Measurements from ENCODE around the gene MAPK11.

The MAPK11 gene

GRCh38 chr22:50278461-50278860 is 8.3 kb upstream of the MAPK11 start:
- intact Hi-C loops (cut with DNase I; ENCODE audit: low total_unique reads), result no loop called here
- no peak for DNase-seq
- peaks cover 0 to 18% (median 0%) of the 10 kb centered on the region in 4 donors for H3K4me1 ChIP-seq

DNA sequence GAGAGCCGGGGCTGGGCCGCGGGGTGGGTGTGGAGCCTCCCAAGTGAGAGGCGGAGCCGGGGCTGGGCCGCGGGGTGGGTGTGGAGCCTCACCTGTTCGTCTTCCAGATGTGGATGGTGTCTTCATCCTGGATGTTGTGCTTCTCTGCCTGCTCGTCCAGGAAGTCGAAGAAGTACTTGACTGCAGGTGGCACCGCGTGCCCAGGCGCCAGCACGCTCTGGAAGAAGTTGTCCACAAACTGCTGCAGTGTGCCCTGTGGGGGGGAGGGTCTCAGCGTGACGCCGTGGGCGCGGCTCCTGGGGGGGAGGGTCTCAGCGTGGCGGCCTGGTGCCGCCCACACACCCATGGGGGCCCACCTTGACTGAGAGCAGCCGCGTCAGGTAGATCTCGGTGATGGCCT is 7.6 kb upstream of the MAPK11 start:
- intact Hi-C loops (cut with DNase I; ENCODE audit: low total_unique reads), result loop anchor here (2.0 kb wide), 1 partner anchor 49 kb away; the partner anchor contains the start of gene DENND6B
- peaks cover 74 to 85% (median 80%) of the 10 kb centered on the region in 3 donors for H3K36me3 ChIP-seq

More at GRCh38 chr22:50278461-50278860, 8.3 kb upstream of the MAPK11 start:
- Histone ChIP-seq H3K27me3 (no peaks in the 10 kb centered on the region), H3K27ac (no peak overlapping the region), H3K9me3 (no peaks in the 10 kb centered on the region), H3K4me3 (no peak overlapping the region), H3K36me3 (peaks cover 81 to 92% (median 87%) of the 10 kb centered on the region in 3 donors)
- no peak for TF ChIP-seq CTCF (IDR thresholded peaks at IDR 0.05)

DNA sequence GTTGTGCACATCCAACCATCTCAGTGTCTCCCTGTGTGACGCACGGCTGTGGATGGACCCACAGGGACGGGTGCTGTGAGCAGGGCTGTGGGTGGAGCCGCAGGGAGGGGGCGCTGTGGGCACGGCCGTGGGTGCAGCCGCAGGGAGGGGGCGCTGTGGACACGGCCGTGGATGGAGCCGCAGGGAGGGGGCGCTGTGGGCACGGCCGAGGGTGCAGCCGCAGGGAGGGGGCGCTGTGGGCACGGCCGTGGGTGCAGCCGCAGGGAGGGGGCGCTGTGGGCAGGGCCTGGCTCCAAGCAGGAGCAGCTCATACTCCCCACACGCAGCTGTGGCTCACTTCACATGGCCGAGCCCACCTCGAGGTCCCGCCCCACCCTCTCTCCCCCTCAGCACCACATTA is 6.0 kb upstream of the MAPK11 start:
- Histone ChIP-seq H3K9me3 (no peaks in the 10 kb centered on the region), H3K4me1 (peaks cover 0 to 12% (median 11%) of the 10 kb centered on the region in 4 donors), H3K4me3 (no peak overlapping the region), H3K36me3 (peaks cover 57 to 69% (median 64%) of the 10 kb centered on the region in 3 donors), H3K27ac (peak overlapping the region in 1 of 2 donors; percentile 45), H3K27me3 (peaks cover 4 to 16% of the 10 kb centered on the region in 2 donors)
- intact Hi-C loops (cut with DNase I; ENCODE audit: low total_unique reads), result loop anchor here (2.0 kb wide), 1 partner anchor 51 kb away; the partner anchor contains the start of gene DENND6B
- TF ChIP-seq CTCF (IDR thresholded peaks at IDR 0.05), result peak; percentile 14 to 59
- peak in 1 of 2 donors; percentile 84 for DNase-seq

More for the DNA sequence above, 7.6 kb upstream of the MAPK11 start:
- H3K27me3 ChIP-seq, result peaks cover 0 to 2% of the 10 kb centered on the region in 2 donors
- H3K4me1 ChIP-seq, result peaks cover 0 to 15% (median 0%) of the 10 kb centered on the region in 4 donors
- no peak for TF ChIP-seq CTCF (IDR thresholded peaks at IDR 0.05)
- DNase-seq, result no peak
- no peak overlapping the region for H3K27ac ChIP-seq
- no peak overlapping the region for H3K4me3 ChIP-seq
- no peaks in the 10 kb centered on the region for H3K9me3 ChIP-seq

- Histone ChIP-seq H3K4me3 (no peak overlapping the region), H3K36me3 (peaks cover 50 to 62% (median 57%) of the 10 kb centered on the region in 3 donors), H3K27ac (peak overlapping the region in 1 of 2 donors; percentile 20), H3K27me3 (peaks cover 4 to 17% of the 10 kb centered on the region in 2 donors), H3K4me1 (peaks cover 0 to 19% (median 18%) of the 10 kb centered on the region in 4 donors), H3K9me3 (no peaks in the 10 kb centered on the region)
- intact Hi-C loops (cut with DNase I; ENCODE audit: low total_unique reads), result loop anchor here (2.0 kb wide), 1 partner anchor 51 kb away; the partner anchor contains the start of gene DENND6B
- DNase-seq, result no peak
- TF ChIP-seq CTCF (IDR thresholded peaks at IDR 0.05), result no peak
These were observed 5.2 kb upstream of the MAPK11 start for GRCh38 chr22:50275181-50276055.

DNA sequence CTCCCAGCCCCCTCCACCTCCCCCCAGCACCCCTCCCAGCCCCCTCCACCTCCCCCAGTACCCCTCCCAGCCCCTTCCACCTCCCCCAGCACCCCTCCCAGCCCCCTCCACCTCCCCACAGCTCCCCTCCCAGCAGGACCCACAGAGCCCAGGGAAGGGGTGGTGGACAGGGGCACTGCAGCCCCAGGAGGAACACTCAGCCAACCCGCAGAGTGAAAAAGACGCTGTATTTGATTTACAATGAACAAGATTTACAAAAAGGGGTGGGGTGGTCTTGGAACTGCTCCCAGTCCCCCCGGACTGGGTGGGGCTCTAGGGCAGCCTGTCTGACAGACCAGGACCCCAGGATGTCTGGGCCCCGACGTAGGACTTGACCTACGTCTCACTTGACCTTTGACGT is 4.6 kb upstream of the MAPK11 start:
- Histone ChIP-seq H3K4me3 (no peak overlapping the region), H3K27me3 (peaks cover 4 to 17% of the 10 kb centered on the region in 2 donors), H3K4me1 (peaks cover 0 to 24% (median 22%) of the 10 kb centered on the region in 4 donors), H3K27ac (no peak overlapping the region), H3K9me3 (no peaks in the 10 kb centered on the region), H3K36me3 (peaks cover 44 to 55% (median 50%) of the 10 kb centered on the region in 3 donors)
- TF ChIP-seq CTCF (IDR thresholded peaks at IDR 0.05), result no peak
- intact Hi-C loops (cut with DNase I; ENCODE audit: low total_unique reads), result no loop called here
- no peak for DNase-seq
